Effector CD4-positive, alpha-beta T cell (primary cell): ENCODE measurements around the gene CD19.
A peak's percentile ranks its signal among the peaks of the same experiment; 100 is the strongest.

ENCODE experiments used
- DNase-seq: peaks from one replicate; pipeline ENCODE4 v3.0.0-alpha.2; 2020

Gene CD19

DNA sequence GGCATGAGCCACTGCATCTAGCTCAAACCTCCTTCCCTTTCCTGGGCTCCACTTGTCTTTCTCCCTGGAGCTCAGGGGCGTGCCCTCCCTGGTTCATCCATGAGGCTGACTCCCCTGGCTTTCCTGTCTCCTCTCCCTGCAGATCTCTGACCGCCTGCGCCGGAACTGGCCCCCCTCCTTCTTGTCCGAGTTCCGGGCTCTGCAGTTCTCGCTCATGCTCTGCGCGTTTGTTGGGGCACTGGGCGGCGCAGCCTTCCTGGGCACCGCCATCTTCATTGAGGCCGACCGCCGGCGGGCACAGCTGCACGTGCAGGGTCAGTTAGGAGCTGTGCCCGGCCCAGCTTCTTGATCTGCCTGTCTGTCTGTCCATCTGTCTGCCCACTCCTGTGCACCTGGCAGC, 51.9 kb downstream of the CD19 start:
- no peak for DNase-seq

DNA sequence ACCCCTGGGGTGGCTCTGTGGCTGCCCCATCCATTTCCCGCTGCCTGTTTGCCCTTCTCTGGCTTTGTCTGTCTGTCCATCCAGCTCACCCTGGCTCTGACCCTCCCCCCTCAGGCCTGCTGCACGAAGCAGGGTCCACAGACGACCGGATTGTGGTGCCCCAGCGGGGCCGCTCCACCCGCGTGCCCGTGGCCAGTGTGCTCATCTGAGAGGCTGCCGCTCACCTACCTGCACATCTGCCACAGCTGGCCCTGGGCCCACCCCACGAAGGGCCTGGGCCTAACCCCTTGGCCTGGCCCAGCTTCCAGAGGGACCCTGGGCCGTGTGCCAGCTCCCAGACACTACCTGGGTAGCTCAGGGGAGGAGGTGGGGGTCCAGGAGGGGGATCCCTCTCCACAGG, 52.3 kb downstream of the CD19 start:
- no peak for DNase-seq

DNA sequence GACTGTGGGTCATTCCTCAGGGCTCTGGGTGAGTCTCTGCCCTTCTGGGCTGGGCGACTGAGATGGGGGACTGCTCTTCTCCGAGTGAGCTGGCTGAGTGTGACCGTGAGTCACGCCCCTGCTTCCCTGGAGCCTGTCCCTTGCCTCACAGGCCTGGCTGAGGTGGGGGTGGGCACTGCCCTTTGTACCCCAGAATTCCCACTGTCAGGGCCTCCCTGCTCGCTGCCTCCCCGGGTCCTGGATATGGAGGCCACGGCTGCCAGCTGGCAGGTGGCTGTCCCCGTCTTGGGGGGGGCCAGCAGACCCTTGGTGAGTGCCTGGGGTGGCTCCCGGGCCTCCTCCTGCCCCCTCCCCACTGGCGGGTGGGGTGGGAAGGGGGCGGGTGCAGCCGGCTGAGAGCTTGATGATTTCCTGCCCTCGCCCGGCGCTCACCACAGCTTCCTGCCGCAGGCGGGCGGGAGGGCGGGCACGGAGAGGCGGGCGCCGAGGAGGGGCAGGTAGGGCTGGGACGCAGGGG, 52.9 kb downstream of the CD19 start, which contains the start of gene LAT:
Gene LAT (plus strand): TSS at position 434 of the 517 bp plus-strand sequence. CDS start 366 bp downstream, outside the sequence.
- DNase-seq: peak; percentile 74

DNA sequence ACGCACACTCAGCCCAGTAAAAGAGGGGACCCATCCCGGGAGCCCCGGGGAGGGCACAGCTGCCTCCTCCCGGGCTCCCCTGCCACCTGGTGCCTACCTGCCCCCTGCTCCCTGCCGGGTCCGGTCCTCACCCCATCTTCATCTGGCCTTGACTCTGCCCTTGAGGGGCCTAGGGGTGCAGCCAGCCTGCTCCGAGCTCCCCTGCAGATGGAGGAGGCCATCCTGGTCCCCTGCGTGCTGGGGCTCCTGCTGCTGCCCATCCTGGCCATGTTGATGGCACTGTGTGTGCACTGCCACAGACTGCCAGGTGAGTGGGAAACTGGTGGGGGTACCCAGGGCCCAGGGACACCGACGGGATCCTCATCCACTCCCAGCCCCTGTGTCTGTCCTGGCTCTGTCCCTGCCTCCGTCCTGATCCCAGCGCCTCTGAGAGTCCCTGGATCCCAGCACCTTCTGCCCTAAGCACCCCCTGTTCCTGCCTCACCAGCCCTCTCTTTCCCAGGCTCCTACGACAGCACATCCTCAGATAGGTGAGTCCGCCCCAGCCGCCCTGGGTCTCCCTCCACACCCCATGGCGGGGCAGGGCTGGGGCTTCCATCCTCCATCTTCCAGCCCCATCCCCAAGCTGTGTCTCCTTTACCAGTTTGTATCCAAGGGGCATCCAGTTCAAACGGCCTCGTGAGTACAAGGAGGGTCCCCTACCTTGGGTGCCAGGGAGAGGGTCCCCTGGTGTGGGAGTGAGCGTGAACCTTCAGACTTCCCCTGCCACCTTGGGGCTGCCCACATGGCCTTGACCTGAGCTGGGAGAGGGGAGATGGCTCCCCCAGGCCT, 53.7 kb downstream of the CD19 start:
- no peak for DNase-seq

DNA sequence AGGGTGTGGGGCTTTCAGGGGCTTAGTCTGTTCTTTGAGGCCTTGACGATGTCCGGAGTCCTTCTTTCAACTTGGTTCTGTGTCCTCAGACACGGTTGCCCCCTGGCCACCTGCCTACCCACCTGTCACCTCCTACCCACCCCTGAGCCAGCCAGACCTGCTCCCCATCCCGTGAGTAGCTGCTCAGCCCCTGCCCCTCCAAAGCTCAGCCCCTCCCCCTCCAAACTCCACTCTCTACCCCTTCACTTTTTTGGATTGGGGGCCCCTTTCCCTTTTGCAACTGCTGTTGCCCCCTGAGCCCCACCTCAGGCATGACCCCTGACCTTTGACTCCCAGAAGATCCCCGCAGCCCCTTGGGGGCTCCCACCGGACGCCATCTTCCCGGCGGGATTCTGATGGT, 54.3 kb downstream of the CD19 start:
- no peak for DNase-seq

DNA sequence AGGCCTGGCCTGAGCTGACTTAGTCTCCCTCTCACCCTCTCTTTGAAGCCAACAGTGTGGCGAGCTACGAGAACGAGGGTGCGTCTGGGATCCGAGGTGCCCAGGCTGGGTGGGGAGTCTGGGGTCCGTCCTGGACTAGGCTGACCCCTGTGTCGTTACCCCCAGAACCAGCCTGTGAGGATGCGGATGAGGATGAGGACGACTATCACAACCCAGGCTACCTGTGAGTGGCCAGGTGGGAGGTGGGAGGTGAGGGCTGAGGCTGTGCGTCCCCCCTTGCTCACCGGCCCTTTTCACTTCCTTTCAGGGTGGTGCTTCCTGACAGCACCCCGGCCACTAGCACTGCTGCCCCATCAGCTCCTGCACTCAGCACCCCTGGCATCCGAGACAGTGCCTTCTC, 54.7 kb downstream of the CD19 start:
- DNase-seq: no peak

DNA sequence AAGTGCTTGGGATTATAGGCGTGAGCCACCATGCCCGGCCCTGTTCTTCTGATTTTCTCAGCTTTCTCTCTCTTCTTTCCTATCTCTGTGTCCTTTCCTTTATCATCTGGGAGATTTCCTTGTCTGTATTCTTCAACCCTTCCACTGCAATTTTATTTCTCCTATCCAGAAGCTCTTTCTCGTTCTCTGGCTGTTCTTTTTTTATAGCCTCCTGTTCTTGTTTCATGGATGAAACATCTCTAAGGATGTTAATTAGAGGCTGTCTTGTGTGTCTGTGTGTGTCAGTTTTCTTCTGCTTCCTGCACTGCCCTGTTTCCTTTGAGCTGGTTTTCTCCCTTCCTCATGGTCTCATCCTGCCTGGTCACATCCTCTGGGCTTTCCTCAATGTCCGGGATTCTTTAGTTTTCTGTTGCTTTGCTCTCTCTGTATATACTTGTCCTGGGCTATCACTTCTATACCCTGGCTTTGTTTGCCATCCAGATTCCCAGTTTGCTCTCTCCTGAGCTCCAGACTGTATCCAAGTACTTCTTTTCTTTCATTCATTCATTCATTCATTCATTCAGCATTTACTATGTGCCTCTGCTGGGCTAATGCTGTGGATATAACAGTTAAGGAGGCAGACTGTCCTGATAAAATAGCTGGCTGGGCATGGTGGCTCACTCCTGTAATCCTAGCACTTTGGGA, 55.5 kb downstream of the CD19 start:
- no peak for DNase-seq
